WERI-Rb-1 (cell line): ENCODE data around the gene CDKL2.

Source experiments
- DNase-seq: peaks from one replicate; pipeline ENCODE4 v3.0.0-alpha.2; 2020
- H3K27ac ChIP-seq: fragments of 250-450 bp; sonication (Bioruptor Pico); 2 replicates; pipeline ENCODE4 v1.5.1; 2020; ENCODE audit warnings: mild to moderate bottlenecking, moderate library complexity
- H3K27me3 ChIP-seq: fragments of 250-450 bp; sonication (Bioruptor Pico); 2 replicates; pipeline ENCODE4 v1.5.1; 2021; ENCODE audit warnings: mild to moderate bottlenecking, low read depth, moderate library complexity; ENCODE audit not compliant: insufficient read depth, severe bottlenecking
- H3K36me3 ChIP-seq: fragments of 250-450 bp; sonication (Bioruptor Pico); 2 replicates; pipeline ENCODE4 v1.5.1; 2020; ENCODE audit warnings: mild to moderate bottlenecking, moderate library complexity
- H3K4me3 ChIP-seq: 2 replicates; pipeline ENCODE4 v1.5.1; 2011; ENCODE audit warnings: low read depth, mild to moderate bottlenecking, control low read depth, low read length
- H3K9me3 ChIP-seq: fragments of 250-450 bp; sonication (Bioruptor Pico); 2 replicates; pipeline ENCODE4 v1.5.1; 2021; ENCODE audit warnings: mild to moderate bottlenecking, moderate library complexity; ENCODE audit not compliant: severe bottlenecking
- TF ChIP-seq, protein P1 (sequence below): IDR thresholded peaks from 2 replicates; pipeline ENCODE4 v1.5.1; 2011; ENCODE audit warnings: low read depth, mild to moderate bottlenecking, control low read depth, inconsistent platforms, low read length

CDKL2 gene

DNA sequence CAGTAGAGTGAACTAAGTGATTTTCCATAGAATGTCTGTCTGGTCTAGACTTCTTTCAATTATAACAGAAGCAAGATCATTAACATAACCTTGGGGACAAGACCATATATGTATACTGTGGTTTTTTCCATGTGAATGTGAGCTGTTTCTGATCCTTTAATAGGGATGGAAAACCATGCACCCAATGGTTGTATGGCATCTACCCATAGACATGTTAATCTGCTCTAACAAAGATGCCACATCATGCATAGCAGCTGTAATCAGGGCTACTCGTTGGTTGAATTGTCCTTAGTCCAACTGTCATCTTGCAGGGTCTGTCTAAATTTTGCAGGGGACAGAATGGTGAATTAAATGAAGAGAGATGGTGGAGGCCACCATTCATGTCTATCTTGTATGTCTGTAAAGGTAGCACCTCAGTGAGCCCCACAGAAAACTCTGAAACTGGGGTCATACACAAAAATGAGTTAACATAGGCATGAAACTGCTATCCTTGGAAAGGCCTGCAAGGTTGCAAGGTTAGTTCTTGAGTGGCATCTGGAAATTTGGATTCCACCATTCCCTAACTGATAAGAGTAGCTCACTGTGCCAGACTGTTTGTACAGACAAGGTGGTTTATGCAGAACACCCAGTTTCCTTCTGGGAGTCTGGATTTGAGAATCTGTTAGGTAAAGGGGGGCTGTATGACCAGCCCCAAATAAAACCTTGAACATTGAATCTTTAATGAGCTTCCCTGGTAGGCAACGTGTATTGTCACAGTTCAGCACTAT, 99.6 kb downstream of the CDKL2 start:
- Histone ChIP-seq H3K27ac (no peak overlapping the region), H3K4me3 (no peak overlapping the region), H3K9me3 (no peaks in the 10 kb centered on the region), H3K36me3 (peaks cover 20% of the 10 kb centered on the region), H3K27me3 (no peaks in the 10 kb centered on the region)
- DNase-seq = no peak
- TF ChIP-seq, protein P1, sequence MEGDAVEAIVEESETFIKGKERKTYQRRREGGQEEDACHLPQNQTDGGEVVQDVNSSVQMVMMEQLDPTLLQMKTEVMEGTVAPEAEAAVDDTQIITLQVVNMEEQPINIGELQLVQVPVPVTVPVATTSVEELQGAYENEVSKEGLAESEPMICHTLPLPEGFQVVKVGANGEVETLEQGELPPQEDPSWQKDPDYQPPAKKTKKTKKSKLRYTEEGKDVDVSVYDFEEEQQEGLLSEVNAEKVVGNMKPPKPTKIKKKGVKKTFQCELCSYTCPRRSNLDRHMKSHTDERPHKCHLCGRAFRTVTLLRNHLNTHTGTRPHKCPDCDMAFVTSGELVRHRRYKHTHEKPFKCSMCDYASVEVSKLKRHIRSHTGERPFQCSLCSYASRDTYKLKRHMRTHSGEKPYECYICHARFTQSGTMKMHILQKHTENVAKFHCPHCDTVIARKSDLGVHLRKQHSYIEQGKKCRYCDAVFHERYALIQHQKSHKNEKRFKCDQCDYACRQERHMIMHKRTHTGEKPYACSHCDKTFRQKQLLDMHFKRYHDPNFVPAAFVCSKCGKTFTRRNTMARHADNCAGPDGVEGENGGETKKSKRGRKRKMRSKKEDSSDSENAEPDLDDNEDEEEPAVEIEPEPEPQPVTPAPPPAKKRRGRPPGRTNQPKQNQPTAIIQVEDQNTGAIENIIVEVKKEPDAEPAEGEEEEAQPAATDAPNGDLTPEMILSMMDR = no peak
